Heart left ventricle (tissue), 13 donors: Measurements from ENCODE around the gene HRG.

Source experiments
- CTCF ChIP-seq, 12 donors: fragments of 200-600 bp; sonication (generic) in 4 of 12; IDR thresholded peaks; one replicate each; pipeline versions ENCODE4 v1.5.0 to v1.8.0; 2018 to 2022; ENCODE audit warnings: antibody characterized with exemption in 12 of 12, mild to moderate bottlenecking in 5 of 12
- POLR2A ChIP-seq, 2 donors: fragments of 450-650 bp; IDR thresholded peaks; one replicate each; pipeline ENCODE4 v1.6.1; 2017; ENCODE audit warnings: antibody characterized with exemption in 2 of 2, mild to moderate bottlenecking in 2 of 2, moderate library complexity in 2 of 2
- donor health status: ischemic (EF 13 %, LVEDD 7.1; RV severe dilation, severe dysfunction).
- donor health status: DM: no; HTN: yes; CAD: no.
- donor health status: DM: no; HTN: no; CAD: no.
- donor health status: ischemic (EF 25% LVEDD 6.9; RV normal size, moderate dysfunction).
- donor health status: ischemic (EF 25% LVEDD 5.7; RV mildly dilated, moderate dysfunction).
- donor health status: ischemic (EF 35%, LVEDD 5.7; RV mildly dilated, moderate dysfunction).
- donor health status: nonischemic (EF 11% LVEDD 7.7; RV severe dilation, severe dysfunction).
- donor health status: DM: yes; HTN: yes; CAD: no.
- donor health status: PGD.
- donor health status: ischemic (EF 29% LVEDD 5.4; RV normal size, mild dysfunction).
- donor health status: nonischemic (EF 23%, LVEDD 6.1; RV moderate dilation, normal function).

- TF ChIP-seq CTCF (IDR thresholded peaks at IDR 0.05) (no peak), POLR2A (IDR thresholded peaks at IDR 0.05) (no peak)
Measured at GRCh38 chr3:186705882-186706780, 40.3 kb downstream of the HRG start.
